ENCODE results near the gene LHX3.

Gene LHX3

DNA sequence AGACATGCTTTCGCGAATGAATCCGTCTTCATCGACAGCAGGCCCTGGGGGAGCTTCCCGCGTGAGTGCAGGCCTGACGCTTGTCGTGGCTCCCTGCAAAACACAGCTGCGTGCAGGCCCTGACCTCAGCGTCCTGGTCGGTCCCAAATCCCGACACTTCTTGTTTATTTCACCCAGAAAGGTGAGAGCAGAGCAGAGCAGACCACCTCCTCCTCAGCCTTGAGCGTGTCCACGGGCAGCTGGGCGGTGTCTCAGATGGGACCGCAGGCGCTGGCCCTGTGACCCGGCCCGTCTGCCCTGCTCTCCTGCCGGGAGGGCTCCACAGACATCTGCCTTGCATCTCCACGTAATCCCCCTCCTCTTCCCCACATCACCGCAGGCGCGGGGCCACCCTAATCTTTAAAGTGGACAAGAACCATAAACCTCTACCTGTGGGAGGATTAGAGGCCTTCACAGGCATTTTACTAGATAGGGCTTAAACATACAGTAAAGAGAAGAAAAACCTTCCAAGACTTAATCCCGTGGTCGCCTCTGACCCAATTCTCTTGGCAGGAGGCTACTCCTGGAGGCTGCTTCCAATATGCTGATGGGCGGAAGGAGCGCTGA is 7.5 kb upstream of the LHX3 start:
- DNase-seq (ENCODE audit: low read depth): no peak
- TF ChIP-seq, protein P1, sequence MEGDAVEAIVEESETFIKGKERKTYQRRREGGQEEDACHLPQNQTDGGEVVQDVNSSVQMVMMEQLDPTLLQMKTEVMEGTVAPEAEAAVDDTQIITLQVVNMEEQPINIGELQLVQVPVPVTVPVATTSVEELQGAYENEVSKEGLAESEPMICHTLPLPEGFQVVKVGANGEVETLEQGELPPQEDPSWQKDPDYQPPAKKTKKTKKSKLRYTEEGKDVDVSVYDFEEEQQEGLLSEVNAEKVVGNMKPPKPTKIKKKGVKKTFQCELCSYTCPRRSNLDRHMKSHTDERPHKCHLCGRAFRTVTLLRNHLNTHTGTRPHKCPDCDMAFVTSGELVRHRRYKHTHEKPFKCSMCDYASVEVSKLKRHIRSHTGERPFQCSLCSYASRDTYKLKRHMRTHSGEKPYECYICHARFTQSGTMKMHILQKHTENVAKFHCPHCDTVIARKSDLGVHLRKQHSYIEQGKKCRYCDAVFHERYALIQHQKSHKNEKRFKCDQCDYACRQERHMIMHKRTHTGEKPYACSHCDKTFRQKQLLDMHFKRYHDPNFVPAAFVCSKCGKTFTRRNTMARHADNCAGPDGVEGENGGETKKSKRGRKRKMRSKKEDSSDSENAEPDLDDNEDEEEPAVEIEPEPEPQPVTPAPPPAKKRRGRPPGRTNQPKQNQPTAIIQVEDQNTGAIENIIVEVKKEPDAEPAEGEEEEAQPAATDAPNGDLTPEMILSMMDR (IDR thresholded peaks at IDR 0.05; ENCODE audit: control insufficient read depth, insufficient read depth, low read depth, low read length, missing control alignments): no peak

DNA sequence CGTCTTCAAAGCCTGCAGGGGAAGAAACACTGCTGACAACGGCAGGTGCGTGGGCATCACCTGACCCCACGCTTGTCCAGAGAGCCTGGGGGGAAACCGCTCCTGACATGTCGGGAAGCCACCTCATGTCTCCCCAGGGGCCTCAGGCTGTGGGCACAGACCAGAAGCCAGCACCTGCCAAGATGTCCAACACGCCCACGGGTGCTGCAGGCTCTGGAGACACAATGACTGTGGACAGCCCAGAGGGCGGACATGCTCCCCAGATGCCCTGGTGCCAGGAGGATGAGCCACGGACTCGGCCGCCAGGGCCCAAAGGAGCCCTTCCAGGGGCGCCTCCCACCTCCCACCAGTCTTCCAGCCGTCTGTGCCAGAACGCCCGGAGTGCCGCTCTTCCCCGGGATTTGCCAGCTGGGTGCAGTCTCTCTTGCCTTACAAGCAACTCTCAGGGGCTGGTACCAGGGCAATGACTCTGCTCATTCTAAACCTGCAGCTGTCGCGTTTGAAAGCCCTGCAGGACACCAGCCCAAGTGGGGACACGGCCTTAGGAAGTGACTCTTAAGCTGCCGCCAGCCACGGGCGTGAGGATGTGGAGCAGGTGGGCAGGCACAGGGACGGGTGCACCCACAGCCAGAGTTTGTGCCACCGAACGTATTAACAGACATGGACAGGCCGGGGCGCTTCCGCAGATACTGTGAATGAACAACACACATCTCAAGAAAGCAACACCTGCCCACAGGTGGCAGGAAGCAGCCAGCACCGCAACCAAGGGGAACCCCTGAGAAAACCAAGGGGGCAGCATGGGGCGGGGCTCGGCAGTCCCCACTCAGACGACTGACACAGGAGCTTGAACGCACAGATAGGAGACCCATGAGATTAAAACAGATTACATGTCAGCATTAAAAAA is 6.8 kb upstream of the LHX3 start:
- H3K4me3 ChIP-seq (ENCODE audit: control insufficient read depth, low read depth, low read length): no peak overlapping the region
- TF ChIP-seq, protein P1 (IDR thresholded peaks at IDR 0.05; ENCODE audit: control insufficient read depth, insufficient read depth, low read depth, low read length, missing control alignments): no peak
- no peak for DNase-seq (ENCODE audit: low read depth)

More for the DNA sequence above, 7.5 kb upstream of the LHX3 start:
- no peak overlapping the region for H3K4me3 ChIP-seq (ENCODE audit: control insufficient read depth, low read depth, low read length)

DNA sequence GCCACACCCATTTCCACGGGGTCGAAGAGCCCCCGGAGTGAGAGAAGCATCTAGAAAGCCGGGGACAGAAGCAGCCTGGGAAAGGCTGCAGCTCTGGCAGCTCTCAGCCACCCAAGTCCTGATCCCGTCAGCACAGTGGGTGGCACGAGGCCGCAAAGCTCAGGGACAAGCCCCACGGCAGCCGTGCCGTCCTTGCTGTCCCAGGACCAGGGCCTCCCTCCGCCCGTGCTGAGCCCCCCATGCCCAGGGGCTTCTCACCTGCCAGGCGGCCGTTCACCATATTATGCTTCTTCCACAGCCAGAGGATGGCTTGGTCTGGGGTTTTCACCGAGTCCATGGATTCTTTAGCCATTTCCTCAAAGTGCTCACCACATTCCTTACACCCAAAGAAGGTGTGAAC is 6.1 kb upstream of the LHX3 start:
- TF ChIP-seq, protein P1 (IDR thresholded peaks at IDR 0.05; ENCODE audit: control insufficient read depth, insufficient read depth, low read depth, low read length, missing control alignments): no peak
- H3K4me3 ChIP-seq (ENCODE audit: control insufficient read depth, low read depth, low read length): no peak overlapping the region
- no peak for DNase-seq (ENCODE audit: low read depth)

DNA sequence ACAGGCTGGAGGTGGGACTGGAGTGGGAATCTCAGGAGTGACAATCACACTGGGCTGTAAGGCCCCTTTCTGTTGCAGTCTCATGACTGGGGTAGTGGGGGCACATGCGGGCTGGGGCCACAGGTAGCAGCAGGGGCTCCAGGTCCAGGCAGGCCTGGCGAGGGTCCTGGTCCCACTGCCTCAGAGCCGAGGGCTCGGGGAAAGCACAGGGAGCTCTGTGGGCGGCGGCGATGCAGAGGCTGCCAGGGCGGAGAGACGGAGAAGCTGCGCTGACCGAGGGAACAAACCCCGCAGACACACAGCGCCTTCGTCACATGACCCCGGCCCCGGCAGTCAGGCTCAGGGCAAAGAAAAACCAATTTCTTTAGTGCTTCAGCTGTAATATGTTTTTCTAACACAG is 5.3 kb upstream of the LHX3 start:
- TF ChIP-seq, protein P1 (IDR thresholded peaks at IDR 0.05; ENCODE audit: control insufficient read depth, insufficient read depth, low read depth, low read length, missing control alignments): no peak
- DNase-seq (ENCODE audit: low read depth): no peak
- H3K4me3 ChIP-seq (ENCODE audit: control insufficient read depth, low read depth, low read length): no peak overlapping the region

DNA sequence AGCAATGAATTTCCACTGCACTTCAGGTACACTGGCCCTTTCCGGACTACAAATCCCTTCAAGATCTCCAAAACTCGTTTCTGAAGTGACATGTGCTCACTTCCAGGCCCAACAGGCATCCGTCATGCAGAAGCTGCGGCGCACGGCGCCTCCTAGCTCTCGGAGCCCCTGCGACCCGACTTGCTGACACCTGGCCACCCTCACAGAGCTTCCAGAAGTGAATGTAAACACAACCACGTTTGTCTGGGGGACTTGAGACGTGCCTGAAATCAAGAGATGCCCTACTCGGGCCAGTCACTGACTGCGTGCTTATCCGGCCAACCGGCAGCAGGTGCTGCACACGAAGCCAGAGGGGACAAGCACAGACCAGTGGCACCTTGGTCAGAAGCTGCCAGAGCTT is 4.9 kb upstream of the LHX3 start:
- DNase-seq (ENCODE audit: low read depth): no peak
- no peak overlapping the region for H3K4me3 ChIP-seq (ENCODE audit: control insufficient read depth, low read depth, low read length)
- TF ChIP-seq, protein P1 (IDR thresholded peaks at IDR 0.05; ENCODE audit: control insufficient read depth, insufficient read depth, low read depth, low read length, missing control alignments): no peak

DNA sequence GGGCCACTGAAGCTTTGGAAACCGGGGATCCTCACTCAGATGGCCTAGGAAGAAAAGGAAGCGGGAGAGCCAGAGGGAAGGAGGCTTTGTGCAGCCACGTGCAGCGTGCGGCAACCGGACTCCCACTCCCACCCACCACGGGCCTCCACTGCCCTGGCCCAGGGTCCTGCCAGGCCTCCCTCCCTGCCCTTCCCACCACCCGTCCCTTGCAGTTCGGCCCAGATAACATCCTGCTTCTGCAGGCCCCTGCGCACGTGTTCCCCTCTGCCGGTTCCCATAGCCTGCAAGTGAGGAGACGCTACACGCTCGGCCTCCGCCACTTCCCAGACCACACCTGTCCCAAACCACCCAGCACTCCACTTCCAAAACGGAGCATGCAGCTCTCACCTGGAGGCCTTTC is 4.3 kb upstream of the LHX3 start:
- H3K4me3 ChIP-seq (ENCODE audit: control insufficient read depth, low read depth, low read length): no peak overlapping the region
- TF ChIP-seq, protein P1 (IDR thresholded peaks at IDR 0.05; ENCODE audit: control insufficient read depth, insufficient read depth, low read depth, low read length, missing control alignments): no peak
- DNase-seq (ENCODE audit: low read depth): no peak

Measured in AG09309 (cell line).